GM12865 (cell line): ENCODE measurements around the gene DHCR24.

Source experiments
- DNase-seq: peaks from one replicate; pipeline ENCODE4 v3.0.0; 2010; ENCODE audit warnings: low read depth
- H3K4me3 ChIP-seq: 2 replicates; pipeline ENCODE4 v1.5.1; 2011; ENCODE audit warnings: mild to moderate bottlenecking, low read depth, low read length, control low read depth
- TF ChIP-seq, protein P1 (sequence below): IDR thresholded peaks from 2 replicates; pipeline ENCODE4 v1.5.1; 2011; ENCODE audit warnings: low read length, control low read depth, low read depth, inconsistent platforms; ENCODE audit not compliant: insufficient read depth; ENCODE audit errors: missing control alignments

DHCR24 gene

GRCh38 chr1:54807756-54808155 is 79.2 kb downstream of the DHCR24 start:
- H3K4me3 ChIP-seq: no peak overlapping the region
- TF ChIP-seq, protein P1, sequence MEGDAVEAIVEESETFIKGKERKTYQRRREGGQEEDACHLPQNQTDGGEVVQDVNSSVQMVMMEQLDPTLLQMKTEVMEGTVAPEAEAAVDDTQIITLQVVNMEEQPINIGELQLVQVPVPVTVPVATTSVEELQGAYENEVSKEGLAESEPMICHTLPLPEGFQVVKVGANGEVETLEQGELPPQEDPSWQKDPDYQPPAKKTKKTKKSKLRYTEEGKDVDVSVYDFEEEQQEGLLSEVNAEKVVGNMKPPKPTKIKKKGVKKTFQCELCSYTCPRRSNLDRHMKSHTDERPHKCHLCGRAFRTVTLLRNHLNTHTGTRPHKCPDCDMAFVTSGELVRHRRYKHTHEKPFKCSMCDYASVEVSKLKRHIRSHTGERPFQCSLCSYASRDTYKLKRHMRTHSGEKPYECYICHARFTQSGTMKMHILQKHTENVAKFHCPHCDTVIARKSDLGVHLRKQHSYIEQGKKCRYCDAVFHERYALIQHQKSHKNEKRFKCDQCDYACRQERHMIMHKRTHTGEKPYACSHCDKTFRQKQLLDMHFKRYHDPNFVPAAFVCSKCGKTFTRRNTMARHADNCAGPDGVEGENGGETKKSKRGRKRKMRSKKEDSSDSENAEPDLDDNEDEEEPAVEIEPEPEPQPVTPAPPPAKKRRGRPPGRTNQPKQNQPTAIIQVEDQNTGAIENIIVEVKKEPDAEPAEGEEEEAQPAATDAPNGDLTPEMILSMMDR: no peak

DNA sequence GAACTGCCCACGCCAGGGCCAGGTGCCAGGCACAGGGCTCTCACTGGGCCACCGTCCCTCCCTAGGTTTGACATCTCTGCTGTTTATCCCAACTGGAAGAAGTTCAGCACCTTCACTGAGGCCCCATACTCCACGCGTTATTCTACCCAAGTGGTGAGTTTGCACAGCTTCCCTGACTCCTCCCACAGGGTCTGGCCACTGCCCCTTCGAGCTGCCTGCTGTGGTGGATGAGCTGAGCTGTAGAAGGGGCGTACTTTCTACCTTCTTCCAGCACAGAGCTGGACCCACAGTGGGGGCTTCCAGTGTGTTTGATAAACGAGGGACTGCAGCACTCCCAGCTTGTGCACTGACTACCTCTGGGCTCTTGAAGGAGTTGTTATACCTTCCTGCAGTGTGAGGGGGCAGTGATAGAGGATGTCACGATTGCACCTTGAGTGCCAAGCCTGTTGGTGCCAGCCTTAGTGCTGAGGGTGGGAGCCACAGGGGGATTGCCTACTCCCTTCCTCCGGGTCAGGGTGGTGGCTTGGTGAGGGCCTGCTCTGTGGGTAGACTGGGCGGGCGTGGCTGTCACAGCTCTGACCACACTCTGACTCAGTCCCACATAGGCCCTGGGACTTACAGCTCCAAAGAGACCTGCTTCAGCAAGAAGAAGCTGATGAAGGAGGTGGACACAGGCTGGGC is 79.9 kb downstream of the DHCR24 start:
- TF ChIP-seq, protein P1: no peak
- no peak overlapping the region for H3K4me3 ChIP-seq
- peak; percentile 23 for DNase-seq

More at GRCh38 chr1:54807756-54808155, 79.2 kb downstream of the DHCR24 start:
- DNase-seq: no peak

DNA sequence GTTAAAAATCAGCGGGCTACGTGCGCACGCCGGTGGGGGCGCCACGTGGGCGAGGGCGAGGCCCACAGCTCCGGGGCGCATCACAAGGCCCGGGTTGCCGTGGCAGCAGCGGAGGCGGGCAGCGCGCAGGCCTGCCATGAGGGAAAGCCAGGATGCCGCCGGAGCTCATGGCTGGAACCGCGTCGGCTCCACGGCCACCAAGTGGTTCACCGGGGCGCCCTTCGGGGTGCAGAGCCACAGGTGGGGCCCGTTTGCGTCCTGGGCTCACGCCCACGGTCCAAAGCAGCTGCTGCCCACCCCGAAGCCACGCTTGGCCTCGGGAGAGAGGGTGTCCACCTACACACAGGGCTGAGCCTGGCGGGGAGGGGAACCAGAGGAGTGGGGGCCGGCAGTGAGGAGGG is 81.0 kb downstream of the DHCR24 start:
- no peak overlapping the region for H3K4me3 ChIP-seq
- no peak for DNase-seq
- TF ChIP-seq, protein P1: no peak

DNA sequence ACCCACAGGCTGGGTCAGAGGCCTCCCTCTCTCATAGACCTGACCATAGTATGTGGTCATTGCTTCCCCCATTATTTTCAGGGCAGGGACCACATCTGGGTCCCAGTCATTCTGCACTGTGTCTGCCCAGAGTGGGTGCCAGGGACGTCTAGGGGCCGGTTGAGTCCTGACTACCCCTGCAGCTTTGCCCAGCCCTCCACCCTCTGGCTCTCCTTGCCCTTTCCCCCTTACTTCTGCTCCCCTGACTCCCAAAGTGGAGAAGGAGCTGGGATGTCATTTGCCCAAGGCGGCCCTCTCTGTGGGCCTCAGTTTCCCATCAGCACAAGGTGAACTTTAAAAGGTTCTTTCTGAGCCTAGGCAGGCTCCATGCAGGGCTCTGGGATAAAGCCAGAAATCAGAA is 81.5 kb downstream of the DHCR24 start:
- TF ChIP-seq, protein P1: no peak
- H3K4me3 ChIP-seq: no peak overlapping the region
- no peak for DNase-seq

GRCh38 chr1:54804471-54805132 is 82.4 kb downstream of the DHCR24 start:
- peak; percentile 55 for DNase-seq
- H3K4me3 ChIP-seq: no peak overlapping the region
- TF ChIP-seq, protein P1: no peak

DNA sequence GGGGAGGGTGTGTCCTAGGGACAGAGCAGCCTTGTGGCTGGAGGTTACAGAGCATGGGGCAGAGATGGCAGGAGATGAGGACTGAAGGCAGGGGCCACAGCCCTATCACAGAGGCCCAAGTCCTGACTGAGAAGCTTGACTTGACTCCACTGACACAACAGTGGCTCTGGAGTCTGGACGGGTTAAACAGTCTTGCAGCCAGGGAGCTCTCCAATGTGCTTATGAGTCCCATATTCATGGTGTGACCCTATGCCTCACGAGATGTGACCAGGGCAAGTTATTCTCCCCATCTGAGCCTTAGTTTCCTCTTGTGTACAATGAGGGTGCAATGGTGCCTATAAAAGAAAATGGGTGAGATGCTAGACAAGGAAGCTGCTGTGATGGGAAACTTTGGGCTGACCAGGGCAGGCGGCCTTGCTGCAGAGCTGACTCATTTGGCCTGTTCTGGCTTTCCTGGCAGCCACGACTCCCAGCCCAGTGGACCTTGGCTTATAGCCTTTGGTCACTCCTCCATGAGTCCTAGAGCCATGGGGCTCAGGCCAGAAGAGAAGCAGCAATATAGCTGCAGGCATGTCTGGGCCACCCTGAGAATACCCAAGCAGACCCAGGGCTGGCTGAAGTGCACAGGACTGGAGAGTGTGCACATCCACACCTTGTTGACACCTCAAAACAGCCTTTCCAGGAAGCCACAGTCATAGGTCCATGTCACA is 83.1 kb downstream of the DHCR24 start:
- TF ChIP-seq, protein P1: no peak
- H3K4me3 ChIP-seq: no peak overlapping the region
- peak; percentile 26 for DNase-seq
